ENCODE data around the gene MARCHF2.
"Not testable (repeated sequence)": the region's sequence is repeated elsewhere in the genome, so short reads cannot be mapped to it uniquely, and the experiment has no call there.

The MARCHF2 gene

GRCh38 chr19:8412783-8413628 is at the start of gene MARCHF2:
Gene MARCHF2 (plus strand): TSS chr19:8413305. CDS start chr19:8421841, 8,536 bp downstream.
- peak; percentile 96 to 97 for DNase-seq (ENCODE audit: low read depth in 1 of 2, low spot score in 1 of 2)

DNA sequence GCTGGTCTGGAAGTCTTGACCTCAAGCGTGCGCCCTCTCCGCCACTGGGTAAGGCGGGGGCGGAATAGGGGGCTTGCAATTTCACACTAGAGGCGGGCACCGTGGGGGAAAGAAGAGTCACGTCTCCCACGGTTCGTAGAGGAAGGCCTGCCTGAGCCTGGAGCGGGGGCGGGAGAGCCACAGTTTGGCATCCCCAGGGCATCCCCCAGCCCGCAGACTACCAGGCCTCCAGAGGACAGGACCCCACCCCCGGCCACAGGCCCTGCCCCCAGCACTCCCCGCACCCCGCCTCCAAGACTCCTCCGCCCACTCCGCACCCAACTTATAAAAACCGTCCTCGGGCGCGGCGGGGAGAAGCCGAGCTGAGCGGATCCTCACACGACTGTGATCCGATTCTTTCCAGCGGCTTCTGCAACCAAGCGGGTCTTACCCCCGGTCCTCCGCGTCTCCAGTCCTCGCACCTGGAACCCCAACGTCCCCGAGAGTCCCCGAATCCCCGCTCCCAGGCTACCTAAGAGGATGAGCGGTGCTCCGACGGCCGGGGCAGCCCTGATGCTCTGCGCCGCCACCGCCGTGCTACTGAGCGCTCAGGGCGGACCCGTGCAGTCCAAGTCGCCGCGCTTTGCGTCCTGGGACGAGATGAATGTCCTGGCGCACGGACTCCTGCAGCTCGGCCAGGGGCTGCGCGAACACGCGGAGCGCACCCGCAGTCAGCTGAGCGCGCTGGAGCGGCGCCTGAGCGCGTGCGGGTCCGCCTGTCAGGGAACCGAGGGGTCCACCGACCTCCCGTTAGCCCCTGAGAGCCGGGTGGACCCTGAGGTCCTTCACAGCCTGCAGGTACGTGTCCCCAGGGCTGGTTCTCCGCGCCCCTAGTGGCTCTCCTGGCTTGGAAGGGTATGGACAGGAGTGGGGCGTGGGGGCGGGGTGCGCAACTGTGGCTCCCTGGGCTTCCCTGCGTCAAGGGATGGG is 49.0 kb upstream of the MARCHF2 start, which contains the start of gene ANGPTL4:
Gene ANGPTL4, plus strand, starts transcription at position 353 of the 969 bp plus-strand sequence. Its CDS starts 167 bp downstream, at position 520.
- DNase-seq (ENCODE audit: low read depth in 1 of 2, low spot score in 1 of 2) = peak in 1 of 2 donors; percentile 41

GRCh38 chr19:8366121-8366581 is 47.0 kb upstream of the MARCHF2 start:
- DNase-seq (ENCODE audit: low read depth in 1 of 2, low spot score in 1 of 2) = no peak

DNA sequence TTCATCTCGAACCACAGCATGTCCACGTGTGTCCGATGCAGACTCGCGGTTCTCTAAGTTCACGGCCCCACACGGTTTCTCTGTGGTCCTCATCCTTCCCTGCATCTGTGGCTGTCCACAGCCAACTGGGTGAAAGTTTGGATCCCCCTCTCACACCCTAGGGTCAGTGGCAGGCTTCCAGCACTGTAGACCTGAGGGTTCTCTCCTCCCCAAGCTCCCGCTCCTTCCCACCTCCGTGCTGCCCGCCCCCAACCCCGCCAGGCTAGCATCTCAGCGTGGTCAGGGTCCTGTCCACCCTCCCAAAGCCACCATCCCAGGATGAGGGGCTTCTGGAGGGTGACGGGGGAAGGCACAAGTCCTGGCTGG is 46.2 kb upstream of the MARCHF2 start:
- no peak for DNase-seq (ENCODE audit: low read depth in 1 of 2, low spot score in 1 of 2)

GRCh38 chr19:8367327-8368001 is 45.6 kb upstream of the MARCHF2 start:
- DNase-seq (ENCODE audit: low read depth in 1 of 2, low spot score in 1 of 2) = no peak

- no peak for DNase-seq (ENCODE audit: low read depth in 1 of 2, low spot score in 1 of 2)
Observed at GRCh38 chr19:8370176-8371010, 42.7 kb upstream of the MARCHF2 start.

- no peak for DNase-seq (ENCODE audit: low read depth in 1 of 2, low spot score in 1 of 2)
Observed at GRCh38 chr19:8371011-8371804, 41.9 kb upstream of the MARCHF2 start.

DNA sequence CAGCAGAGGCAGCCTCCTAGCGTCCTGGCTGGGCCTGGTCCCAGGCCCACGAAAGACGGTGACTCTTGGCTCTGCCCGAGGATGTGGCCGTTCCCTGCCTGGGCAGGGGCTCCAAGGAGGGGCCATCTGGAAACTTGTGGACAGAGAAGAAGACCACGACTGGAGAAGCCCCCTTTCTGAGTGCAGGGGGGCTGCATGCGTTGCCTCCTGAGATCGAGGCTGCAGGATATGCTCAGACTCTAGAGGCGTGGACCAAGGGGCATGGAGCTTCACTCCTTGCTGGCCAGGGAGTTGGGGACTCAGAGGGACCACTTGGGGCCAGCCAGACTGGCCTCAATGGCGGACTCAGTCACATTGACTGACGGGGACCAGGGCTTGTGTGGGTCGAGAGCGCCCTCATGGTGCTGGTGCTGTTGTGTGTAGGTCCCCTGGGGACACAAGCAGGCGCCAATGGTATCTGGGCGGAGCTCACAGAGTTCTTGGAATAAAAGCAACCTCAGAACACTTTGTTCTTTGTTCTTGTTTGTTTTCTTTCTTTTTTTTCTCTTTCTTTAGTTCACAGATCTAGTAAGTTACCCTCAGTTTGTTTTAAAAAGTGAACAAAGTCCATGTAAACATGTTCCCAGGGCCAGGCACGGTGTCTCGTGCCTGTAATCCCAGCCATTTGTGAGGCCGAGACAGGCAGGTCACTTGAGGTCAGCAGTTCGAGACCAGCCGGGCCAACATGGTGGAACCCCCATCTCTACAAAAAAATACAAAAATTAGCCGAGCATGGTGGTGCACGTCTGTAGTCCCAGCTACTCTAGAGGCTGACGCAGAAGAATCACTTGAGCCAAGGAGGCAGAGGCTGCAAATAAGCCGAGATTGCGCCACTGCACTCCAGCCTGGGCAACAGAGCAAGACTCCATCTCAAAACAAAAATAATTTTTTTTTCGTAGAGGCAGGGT is 39.0 kb upstream of the MARCHF2 start:
- no peak for DNase-seq (ENCODE audit: low read depth in 1 of 2, low spot score in 1 of 2)

DNA sequence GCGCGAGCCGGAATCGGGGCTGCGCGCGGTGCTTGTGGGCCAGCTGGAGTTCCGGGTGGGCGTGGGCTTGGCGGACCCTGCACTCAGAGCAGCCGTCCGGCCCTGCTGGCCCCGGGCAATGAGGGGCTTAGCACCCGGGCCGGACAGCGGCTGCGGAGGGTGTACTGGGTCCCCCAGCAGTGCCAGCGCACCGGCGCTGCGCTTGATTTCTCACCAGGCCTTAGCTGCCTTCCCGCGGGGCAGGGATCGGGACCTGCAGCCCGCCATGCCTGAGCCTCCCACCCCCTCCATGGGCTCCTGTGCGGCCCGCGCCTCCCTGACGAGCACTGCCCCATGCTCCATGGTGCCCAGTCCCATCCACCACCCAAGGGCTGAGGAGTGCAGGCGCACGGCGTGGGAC is 37.3 kb upstream of the MARCHF2 start:
- not testable (repeated sequence) for DNase-seq (ENCODE audit: low read depth in 1 of 2, low spot score in 1 of 2)

GRCh38 chr19:8376373-8376974 is 36.6 kb upstream of the MARCHF2 start:
- DNase-seq (ENCODE audit: low read depth in 1 of 2, low spot score in 1 of 2) = not testable (repeated sequence)

- no peak for DNase-seq (ENCODE audit: low read depth in 1 of 2, low spot score in 1 of 2)
Observed at GRCh38 chr19:8377598-8377997, 35.5 kb upstream of the MARCHF2 start.

DNA sequence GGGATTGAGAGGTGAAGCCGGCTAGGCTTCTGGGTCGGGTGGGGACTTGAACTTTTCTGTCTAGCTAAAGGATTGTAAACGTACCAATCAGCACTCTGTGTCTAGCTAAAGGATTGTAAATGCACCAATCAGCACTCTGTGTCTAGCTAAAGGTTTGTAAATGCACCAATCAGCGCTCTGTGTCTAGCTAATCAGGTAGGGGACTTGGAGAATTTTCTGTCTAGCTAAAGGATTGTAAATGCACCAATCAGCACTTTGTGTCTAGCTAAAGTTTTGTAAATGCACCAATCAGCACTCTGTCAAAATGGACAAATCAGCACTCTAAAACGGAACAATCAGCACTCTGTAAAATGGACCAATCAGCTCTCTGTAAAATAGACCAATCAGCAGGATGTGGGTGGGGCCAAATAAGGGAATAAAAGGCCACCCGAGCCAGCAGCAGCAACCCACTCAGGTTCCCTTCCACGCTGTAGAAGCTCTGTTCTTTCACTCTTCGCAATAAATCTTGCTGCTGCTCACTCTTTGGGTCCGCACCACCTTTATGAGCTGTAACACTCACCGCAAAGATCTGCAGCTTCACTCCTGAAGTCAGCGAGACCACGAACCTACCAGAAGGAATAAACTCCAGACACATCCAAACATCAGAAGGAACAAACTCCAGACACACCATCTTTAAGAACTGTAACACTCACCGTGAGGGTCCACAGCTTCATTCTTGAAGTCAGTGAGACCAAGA is 33.8 kb upstream of the MARCHF2 start:
- not testable (repeated sequence) for DNase-seq (ENCODE audit: low read depth in 1 of 2, low spot score in 1 of 2)

GRCh38 chr19:8384569-8384968 is 28.5 kb upstream of the MARCHF2 start:
- DNase-seq (ENCODE audit: low read depth in 1 of 2, low spot score in 1 of 2) = not testable (repeated sequence)

DNA sequence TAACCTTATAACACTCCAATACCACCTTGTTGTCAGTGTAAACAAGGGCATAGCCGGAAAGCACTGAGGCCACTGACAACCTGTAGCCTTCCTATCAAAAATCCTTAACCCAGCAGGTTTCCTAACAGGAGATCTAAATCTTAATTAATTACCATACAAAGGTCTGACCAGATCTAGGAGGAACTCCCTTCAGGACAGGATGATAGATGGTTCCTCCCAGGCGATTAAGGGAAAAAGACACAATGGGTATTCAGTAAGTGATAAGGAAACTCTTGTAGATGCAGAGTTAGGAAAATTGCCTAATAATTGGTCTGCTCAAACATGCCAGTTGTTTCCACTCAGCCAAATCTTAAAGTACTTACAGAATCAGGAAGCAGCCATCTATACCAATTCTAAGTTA is 28.0 kb upstream of the MARCHF2 start:
- DNase-seq (ENCODE audit: low read depth in 1 of 2, low spot score in 1 of 2) = not testable (repeated sequence)

DNA sequence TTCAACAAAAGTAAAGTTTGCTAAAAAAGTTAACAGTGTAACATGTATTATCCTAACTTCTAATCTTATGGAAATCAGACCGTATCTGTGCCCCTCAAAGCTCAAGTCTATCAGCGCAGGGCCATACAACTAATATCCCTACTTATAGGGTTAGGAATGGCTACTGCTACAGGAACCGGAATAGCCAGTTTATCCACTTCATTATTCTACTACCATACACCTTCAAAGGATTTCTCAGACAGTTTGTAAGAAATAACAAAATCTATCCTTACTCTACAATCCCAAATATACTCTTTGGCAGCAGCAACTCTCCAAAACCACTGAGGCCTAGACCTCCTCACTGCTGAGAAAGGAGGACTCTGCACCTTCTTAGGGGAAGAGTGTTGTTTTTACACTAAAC is 27.5 kb upstream of the MARCHF2 start:
- not testable (repeated sequence) for DNase-seq (ENCODE audit: low read depth in 1 of 2, low spot score in 1 of 2)

- not testable (repeated sequence) for DNase-seq (ENCODE audit: low read depth in 1 of 2, low spot score in 1 of 2)
Observed at GRCh38 chr19:8386419-8386818, 26.7 kb upstream of the MARCHF2 start.

DNA sequence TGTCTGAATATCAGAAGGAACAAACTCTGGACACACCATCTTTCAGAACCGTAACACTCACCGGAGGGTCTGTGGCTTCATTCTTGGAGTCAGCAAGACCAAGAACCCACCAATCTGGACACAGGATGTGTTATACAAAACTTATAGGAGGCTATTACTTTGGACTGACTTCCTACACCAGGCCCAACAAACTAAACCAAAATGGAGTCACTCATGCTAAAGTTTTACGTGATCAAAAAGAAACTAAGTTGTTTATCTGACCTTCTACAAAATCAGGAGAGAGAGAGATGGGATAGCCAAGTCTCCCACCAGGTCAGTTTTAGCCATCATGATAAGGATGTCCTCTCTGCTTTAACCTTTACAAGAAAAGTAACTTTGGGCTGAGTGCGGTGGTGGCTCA is 26.1 kb upstream of the MARCHF2 start:
- DNase-seq (ENCODE audit: low read depth in 1 of 2, low spot score in 1 of 2) = no peak

Data from stimulated activated CD4-positive, alpha-beta T cell treated with anti-CD3 and anti-CD28 coated beads, Interleukin-15, amount 100 ng/mL, for 1 hour (primary cell).